ENCODE results near the gene CNIH3.

CNIH3 gene

DNA sequence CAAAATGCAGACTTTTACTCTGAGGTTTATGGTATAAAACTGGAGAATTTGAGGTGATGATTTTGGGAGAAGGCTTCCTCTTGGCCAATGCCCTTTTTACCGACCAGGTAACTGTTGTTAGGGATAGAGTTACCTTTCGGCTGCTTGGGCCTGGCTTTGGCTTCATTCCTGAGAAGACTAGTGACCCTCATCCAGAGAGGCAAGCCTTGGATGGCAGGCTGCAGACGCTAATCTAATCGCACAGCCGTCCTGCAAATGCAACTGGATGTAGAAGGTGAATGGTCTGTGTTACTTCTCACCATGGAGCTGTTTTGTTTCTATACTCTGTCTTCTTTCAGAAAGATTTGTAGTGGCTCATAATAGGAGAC is 124.6 kb downstream of the CNIH3 start:
- Histone ChIP-seq H3K27me3 (ENCODE audit: insufficient read depth, low read length) (no peaks in the 10 kb centered on the region), H3K79me2 (ENCODE audit: control insufficient read depth, insufficient read depth, low read length, unreplicated experiment) (no peaks in the 10 kb centered on the region), H3K27ac (ENCODE audit: low read depth, low read length) (no peak overlapping the region), H3K4me1 (ENCODE audit: control insufficient read depth, insufficient read depth, low read length, unreplicated experiment) (peaks cover 22% of the 10 kb centered on the region), H3K36me3 (ENCODE audit: insufficient read depth, low read length) (no peaks in the 10 kb centered on the region), H2AFZ (ENCODE audit: low read length, unreplicated experiment) (no peak overlapping the region), H3K4me3 (ENCODE audit: low read depth, low read length) (no peak overlapping the region)

DNA sequence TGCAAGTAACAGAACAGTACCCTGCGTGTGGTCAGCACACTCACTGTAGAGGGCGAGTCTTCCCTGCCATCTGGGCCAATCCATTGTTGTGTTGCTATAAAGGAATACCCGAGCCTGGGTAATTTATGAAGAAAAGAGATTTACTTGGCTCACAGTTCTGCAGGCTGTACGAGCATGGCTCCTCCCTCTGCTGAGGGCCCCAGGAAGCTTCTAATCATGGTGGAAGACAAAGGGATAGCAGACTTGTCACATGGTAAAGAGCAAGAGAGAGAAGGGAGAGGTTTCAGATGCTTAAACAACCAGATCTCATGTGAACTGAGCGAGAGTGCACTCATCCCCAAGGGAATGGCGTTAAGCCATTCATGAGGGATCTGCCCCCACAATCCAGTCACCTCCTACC is 126.2 kb downstream of the CNIH3 start:
- no peaks in the 10 kb centered on the region for H3K27me3 ChIP-seq (ENCODE audit: insufficient read depth, low read length)

DNA sequence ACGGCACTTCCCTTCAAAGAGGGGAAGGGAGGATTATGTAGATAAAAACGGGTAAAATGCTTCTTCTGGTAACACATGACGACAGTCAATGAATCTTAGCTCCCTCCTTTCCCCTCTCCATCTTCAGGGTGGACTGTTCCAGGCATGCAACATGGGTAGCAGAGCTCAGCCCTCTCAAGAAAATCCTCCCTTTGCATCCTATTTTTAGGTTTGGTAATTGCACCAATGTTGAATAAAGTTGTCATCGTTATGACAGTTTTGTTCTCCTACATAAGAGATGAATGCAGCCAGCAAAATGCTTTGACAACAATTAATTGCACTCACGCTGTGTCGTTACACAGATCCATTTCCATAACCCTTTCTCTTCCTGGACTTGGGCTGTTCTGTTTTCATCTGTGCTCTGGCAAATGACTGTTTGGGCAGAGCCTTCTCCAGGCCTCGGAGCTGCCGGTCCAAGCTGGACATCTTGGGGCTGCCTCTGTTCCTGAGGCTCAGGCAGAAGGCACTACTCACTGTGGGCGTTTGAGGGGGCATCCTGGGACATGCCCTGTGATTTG is 127.6 kb downstream of the CNIH3 start:
- Histone ChIP-seq H3K36me3 (ENCODE audit: insufficient read depth, low read length) (no peaks in the 10 kb centered on the region), H2AFZ (ENCODE audit: low read length, unreplicated experiment) (no peak overlapping the region), H3K4me1 (ENCODE audit: control insufficient read depth, insufficient read depth, low read length, unreplicated experiment) (peaks cover 11% of the 10 kb centered on the region), H3K4me3 (ENCODE audit: low read depth, low read length) (no peak overlapping the region), H3K79me2 (ENCODE audit: control insufficient read depth, insufficient read depth, low read length, unreplicated experiment) (no peaks in the 10 kb centered on the region), H3K27ac (ENCODE audit: low read depth, low read length) (no peak overlapping the region), H3K27me3 (ENCODE audit: insufficient read depth, low read length) (no peaks in the 10 kb centered on the region)

More for the DNA sequence above, 126.2 kb downstream of the CNIH3 start:
- H3K4me1 ChIP-seq (ENCODE audit: control insufficient read depth, insufficient read depth, low read length, unreplicated experiment) = peaks cover 17% of the 10 kb centered on the region
- H3K4me3 ChIP-seq (ENCODE audit: low read depth, low read length) = no peak overlapping the region
- no peak overlapping the region for H3K27ac ChIP-seq (ENCODE audit: low read depth, low read length)
- H3K36me3 ChIP-seq (ENCODE audit: insufficient read depth, low read length) = no peaks in the 10 kb centered on the region
- no peak overlapping the region for H2AFZ ChIP-seq (ENCODE audit: low read length, unreplicated experiment)
- H3K79me2 ChIP-seq (ENCODE audit: control insufficient read depth, insufficient read depth, low read length, unreplicated experiment) = no peaks in the 10 kb centered on the region

DNA sequence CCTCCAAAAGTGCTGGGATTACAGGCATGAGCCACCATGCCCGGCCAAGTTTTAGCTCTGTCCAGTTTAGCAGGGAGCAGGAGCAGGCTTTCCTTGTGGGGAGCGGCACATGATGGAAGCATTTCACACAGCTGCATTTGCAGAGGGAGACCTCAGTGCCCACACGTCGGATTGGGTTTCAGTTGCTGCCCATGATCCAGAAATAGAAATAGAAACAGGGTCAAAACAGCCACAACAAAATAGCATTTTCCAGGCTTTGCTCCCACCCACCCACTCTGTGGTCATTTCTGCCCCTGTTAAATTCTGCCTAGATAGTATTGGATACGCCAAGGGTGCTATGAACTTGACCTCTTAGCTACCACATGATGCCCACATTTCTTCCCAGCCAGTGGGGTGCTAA is 128.4 kb downstream of the CNIH3 start:
- Histone ChIP-seq H3K27ac (ENCODE audit: low read depth, low read length) (no peak overlapping the region), H3K27me3 (ENCODE audit: insufficient read depth, low read length) (no peaks in the 10 kb centered on the region), H3K79me2 (ENCODE audit: control insufficient read depth, insufficient read depth, low read length, unreplicated experiment) (no peaks in the 10 kb centered on the region), H2AFZ (ENCODE audit: low read length, unreplicated experiment) (no peak overlapping the region), H3K36me3 (ENCODE audit: insufficient read depth, low read length) (no peaks in the 10 kb centered on the region), H3K4me1 (ENCODE audit: control insufficient read depth, insufficient read depth, low read length, unreplicated experiment) (peaks cover 11% of the 10 kb centered on the region), H3K4me3 (ENCODE audit: low read depth, low read length) (no peak overlapping the region)

DNA sequence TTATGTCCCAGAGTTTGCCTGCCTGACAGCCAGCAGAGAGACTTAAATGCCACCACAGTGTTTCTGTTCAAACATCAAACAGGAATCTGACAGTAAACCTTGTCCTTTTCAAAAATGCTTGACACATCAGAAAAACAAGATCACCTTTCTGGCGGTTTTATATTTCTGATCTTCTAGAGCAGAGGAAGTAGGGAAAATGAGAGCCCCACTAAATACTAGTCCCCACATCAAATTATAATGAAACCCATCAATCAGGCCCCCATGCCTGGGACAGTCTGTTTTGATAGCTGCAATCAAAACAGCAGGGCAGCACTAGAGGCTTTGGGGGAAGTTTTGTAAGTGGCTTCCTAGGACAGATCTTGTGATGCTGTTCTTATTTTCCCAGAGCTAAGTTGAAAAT is 129.3 kb downstream of the CNIH3 start:
- H3K27ac ChIP-seq (ENCODE audit: low read depth, low read length) = no peak overlapping the region
- no peaks in the 10 kb centered on the region for H3K36me3 ChIP-seq (ENCODE audit: insufficient read depth, low read length)
- H3K79me2 ChIP-seq (ENCODE audit: control insufficient read depth, insufficient read depth, low read length, unreplicated experiment) = no peaks in the 10 kb centered on the region
- H3K4me1 ChIP-seq (ENCODE audit: control insufficient read depth, insufficient read depth, low read length, unreplicated experiment) = peaks cover 11% of the 10 kb centered on the region
- no peaks in the 10 kb centered on the region for H3K27me3 ChIP-seq (ENCODE audit: insufficient read depth, low read length)
- H3K4me3 ChIP-seq (ENCODE audit: low read depth, low read length) = no peak overlapping the region
- no peak overlapping the region for H2AFZ ChIP-seq (ENCODE audit: low read length, unreplicated experiment)

DNA sequence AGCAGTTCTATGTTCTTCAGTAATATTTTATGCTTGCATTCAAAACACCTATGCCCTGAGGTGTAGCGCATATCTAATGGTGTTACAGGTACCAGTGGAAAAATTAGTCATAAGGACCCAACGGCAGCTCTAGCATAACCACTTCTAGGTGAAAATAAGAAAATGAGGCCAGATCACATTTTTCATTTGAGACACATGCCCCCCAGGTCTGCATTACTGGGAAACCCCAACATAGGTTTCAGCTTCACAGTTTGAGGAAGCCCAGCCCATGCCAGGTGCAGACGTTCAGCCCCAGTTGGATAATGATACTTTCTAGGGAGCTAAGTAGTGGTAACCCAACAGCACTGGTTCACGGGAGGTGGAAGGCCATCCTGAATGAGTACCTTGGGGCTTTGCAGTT is 129.8 kb downstream of the CNIH3 start:
- Histone ChIP-seq H3K4me3 (ENCODE audit: low read depth, low read length) (no peak overlapping the region), H3K4me1 (ENCODE audit: control insufficient read depth, insufficient read depth, low read length, unreplicated experiment) (peaks cover 11% of the 10 kb centered on the region), H3K79me2 (ENCODE audit: control insufficient read depth, insufficient read depth, low read length, unreplicated experiment) (no peaks in the 10 kb centered on the region), H3K36me3 (ENCODE audit: insufficient read depth, low read length) (no peaks in the 10 kb centered on the region), H3K27ac (ENCODE audit: low read depth, low read length) (no peak overlapping the region), H2AFZ (ENCODE audit: low read length, unreplicated experiment) (no peak overlapping the region), H3K27me3 (ENCODE audit: insufficient read depth, low read length) (no peaks in the 10 kb centered on the region)

DNA sequence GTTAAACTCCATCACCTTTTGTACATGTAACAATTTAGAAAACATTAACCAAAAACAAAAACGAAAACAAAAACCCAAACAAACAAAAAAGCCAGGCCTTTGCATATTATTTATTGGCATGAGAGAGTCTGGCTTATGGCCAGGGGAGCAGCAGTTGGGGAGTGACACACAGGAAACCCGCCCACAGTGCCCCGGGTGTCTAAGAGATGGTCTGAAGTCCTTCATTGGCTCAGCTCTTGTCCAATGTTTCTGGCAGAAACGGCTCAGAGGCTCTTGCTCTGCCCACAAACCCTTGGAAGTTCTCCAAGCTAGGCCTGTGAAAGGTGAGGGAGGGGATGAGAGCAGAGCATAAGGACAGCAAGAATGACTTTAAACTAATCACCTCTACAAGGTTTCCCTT is 131.5 kb downstream of the CNIH3 start:
- no peak overlapping the region for H2AFZ ChIP-seq (ENCODE audit: low read length, unreplicated experiment)

DNA sequence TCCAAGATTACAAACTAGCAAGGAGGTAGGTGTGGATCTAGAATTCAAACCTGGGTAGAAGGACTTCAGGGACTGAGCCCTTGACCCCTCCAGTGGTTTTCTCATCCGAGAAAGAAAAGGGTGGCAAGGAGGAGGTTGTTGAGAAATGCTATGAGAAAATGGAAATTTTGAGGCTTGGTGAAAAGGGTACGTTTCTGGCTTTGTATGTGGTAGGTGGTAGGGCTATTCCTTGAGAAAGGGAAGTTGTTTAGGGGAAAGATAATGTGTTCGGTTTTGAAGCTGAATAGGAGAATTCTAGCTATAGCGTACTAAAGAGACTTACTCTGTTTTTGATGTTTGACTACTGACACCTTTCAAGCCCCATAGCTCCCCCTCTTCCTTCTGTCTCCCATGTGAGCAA is 133.8 kb downstream of the CNIH3 start:
- no peak overlapping the region for H2AFZ ChIP-seq (ENCODE audit: low read length, unreplicated experiment)
- H3K79me2 ChIP-seq (ENCODE audit: control insufficient read depth, insufficient read depth, low read length, unreplicated experiment) = no peaks in the 10 kb centered on the region
- H3K36me3 ChIP-seq (ENCODE audit: insufficient read depth, low read length) = no peaks in the 10 kb centered on the region
- H3K27me3 ChIP-seq (ENCODE audit: insufficient read depth, low read length) = no peaks in the 10 kb centered on the region
- no peak overlapping the region for H3K4me3 ChIP-seq (ENCODE audit: low read depth, low read length)
- no peak overlapping the region for H3K27ac ChIP-seq (ENCODE audit: low read depth, low read length)
- H3K4me1 ChIP-seq (ENCODE audit: control insufficient read depth, insufficient read depth, low read length, unreplicated experiment) = peaks cover 11% of the 10 kb centered on the region

More for the DNA sequence above, 131.5 kb downstream of the CNIH3 start:
- H3K4me1 ChIP-seq (ENCODE audit: control insufficient read depth, insufficient read depth, low read length, unreplicated experiment) = peaks cover 11% of the 10 kb centered on the region
- no peaks in the 10 kb centered on the region for H3K79me2 ChIP-seq (ENCODE audit: control insufficient read depth, insufficient read depth, low read length, unreplicated experiment)
- H3K36me3 ChIP-seq (ENCODE audit: insufficient read depth, low read length) = no peaks in the 10 kb centered on the region
- no peaks in the 10 kb centered on the region for H3K27me3 ChIP-seq (ENCODE audit: insufficient read depth, low read length)
- no peak overlapping the region for H3K27ac ChIP-seq (ENCODE audit: low read depth, low read length)
- H3K4me3 ChIP-seq (ENCODE audit: low read depth, low read length) = no peak overlapping the region

DNA sequence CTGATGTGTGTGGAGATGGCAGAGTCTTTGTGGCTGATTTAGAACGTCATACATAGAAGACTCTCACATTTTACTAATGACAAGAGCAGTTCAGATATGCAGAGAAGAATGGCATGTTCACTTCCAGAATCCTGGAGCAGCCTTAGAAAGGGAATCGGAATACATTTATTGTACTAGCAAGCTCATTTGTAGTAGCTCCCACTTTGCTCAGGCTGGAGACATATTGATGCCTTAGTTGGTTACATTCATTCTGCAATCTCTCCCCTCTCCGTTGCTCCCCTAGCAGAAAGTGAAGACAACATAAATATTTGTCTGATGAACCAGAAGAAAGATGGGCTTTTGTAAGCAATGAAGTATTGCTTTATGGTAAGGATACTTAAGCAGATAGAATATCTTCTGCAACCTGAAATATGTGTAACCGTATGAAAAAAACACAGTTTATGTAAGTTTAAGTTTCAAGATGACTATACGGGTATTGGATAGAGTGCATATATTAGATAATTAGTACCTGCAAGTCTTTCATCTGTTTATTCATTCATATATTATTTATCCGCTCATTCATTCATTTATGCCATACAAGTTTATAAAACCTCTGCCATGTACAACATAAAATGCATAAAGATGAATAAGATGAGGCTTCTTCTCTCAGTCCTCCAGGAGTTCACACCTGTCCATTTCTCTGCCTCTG is 135.7 kb downstream of the CNIH3 start:
- Histone ChIP-seq H3K4me1 (ENCODE audit: control insufficient read depth, insufficient read depth, low read length, unreplicated experiment) (peaks cover 11% of the 10 kb centered on the region), H3K4me3 (ENCODE audit: low read depth, low read length) (no peak overlapping the region), H3K27ac (ENCODE audit: low read depth, low read length) (no peak overlapping the region), H3K27me3 (ENCODE audit: insufficient read depth, low read length) (no peaks in the 10 kb centered on the region), H3K79me2 (ENCODE audit: control insufficient read depth, insufficient read depth, low read length, unreplicated experiment) (no peaks in the 10 kb centered on the region), H3K36me3 (ENCODE audit: insufficient read depth, low read length) (no peaks in the 10 kb centered on the region), H2AFZ (ENCODE audit: low read length, unreplicated experiment) (no peak overlapping the region)

DNA sequence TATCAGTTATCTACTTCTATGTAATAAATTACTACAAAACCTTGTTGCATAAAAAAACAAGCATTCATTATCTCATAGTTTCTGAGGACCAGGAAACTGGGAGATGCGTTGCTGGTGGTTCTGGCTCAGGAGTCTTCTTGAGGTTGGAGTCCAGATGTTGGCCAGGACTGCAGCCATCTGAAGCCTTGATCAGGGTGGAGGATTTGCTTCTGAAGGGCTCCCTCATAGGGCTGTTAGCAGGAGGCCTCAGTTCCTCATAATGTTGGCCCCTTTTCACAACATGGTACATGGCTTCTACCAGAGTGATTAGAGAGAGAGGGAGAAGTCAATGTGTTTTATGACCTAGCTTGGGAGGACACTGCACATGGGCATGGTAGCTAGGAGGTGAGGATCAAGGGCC is 137.4 kb downstream of the CNIH3 start:
- H3K36me3 ChIP-seq (ENCODE audit: insufficient read depth, low read length) = no peaks in the 10 kb centered on the region
- no peaks in the 10 kb centered on the region for H3K27me3 ChIP-seq (ENCODE audit: insufficient read depth, low read length)
- H3K79me2 ChIP-seq (ENCODE audit: control insufficient read depth, insufficient read depth, low read length, unreplicated experiment) = no peaks in the 10 kb centered on the region
- no peaks in the 10 kb centered on the region for H3K4me1 ChIP-seq (ENCODE audit: control insufficient read depth, insufficient read depth, low read length, unreplicated experiment)
- no peak overlapping the region for H2AFZ ChIP-seq (ENCODE audit: low read length, unreplicated experiment)
- no peak overlapping the region for H3K27ac ChIP-seq (ENCODE audit: low read depth, low read length)
- no peak overlapping the region for H3K4me3 ChIP-seq (ENCODE audit: low read depth, low read length)

DNA sequence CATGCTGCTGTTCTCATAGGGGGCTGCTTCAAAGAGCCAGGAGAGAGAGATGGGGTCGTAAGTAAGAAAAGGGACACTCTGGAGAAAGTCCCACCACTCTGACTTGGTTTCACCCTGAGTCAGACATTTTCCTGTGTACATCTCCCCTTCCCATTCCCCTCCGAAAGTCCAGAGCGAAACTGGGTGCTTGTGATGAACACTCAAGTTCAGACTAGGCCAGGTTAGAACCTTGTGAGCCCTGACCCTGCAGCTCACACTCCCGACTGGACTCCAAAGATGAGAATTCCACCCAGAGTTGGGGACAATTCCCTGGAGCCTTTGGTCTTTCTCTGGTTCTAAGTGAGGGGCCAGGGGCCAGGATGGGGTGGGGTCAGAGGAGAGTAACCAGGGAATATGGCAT is 139.5 kb downstream of the CNIH3 start:
- Histone ChIP-seq H3K36me3 (ENCODE audit: insufficient read depth, low read length) (no peaks in the 10 kb centered on the region), H3K79me2 (ENCODE audit: control insufficient read depth, insufficient read depth, low read length, unreplicated experiment) (no peaks in the 10 kb centered on the region), H2AFZ (ENCODE audit: low read length, unreplicated experiment) (no peak overlapping the region), H3K27me3 (ENCODE audit: insufficient read depth, low read length) (peaks cover 9% of the 10 kb centered on the region; the same call in 1 of the 2 replicates), H3K27ac (ENCODE audit: low read depth, low read length) (no peak overlapping the region), H3K4me3 (ENCODE audit: low read depth, low read length) (no peak overlapping the region), H3K4me1 (ENCODE audit: control insufficient read depth, insufficient read depth, low read length, unreplicated experiment) (no peaks in the 10 kb centered on the region)
